GM12878 (cell line): ENCODE measurements around the gene DTX1. TPM values are rescaled to one million over a fixed set of nuclear protein-coding genes. Genes with fewer than 3 reads are reported as not detected.

Experiments
- CEBPZ ChIP-seq: fragments of 150-350 bp; IDR thresholded peaks from 2 replicates; pipeline ENCODE4 v1.6.1; 2016; ENCODE audit warnings: low read depth, low read length
- CREB1 ChIP-seq: IDR thresholded peaks from 2 replicates; pipeline ENCODE4 v1.6.1; 2012; ENCODE audit warnings: low read depth, mild to moderate bottlenecking, inconsistent platforms
- E2F4 ChIP-seq: IDR thresholded peaks from 2 replicates; pipeline ENCODE4 v1.6.1; 2012; ENCODE audit warnings: low read depth, low read length, improper control_type of control experiment
- IKZF2 ChIP-seq, 2 experiments: fragments of 450-650 bp; IDR thresholded peaks; 2 replicates each; pipeline ENCODE4 v1.6.1; 2017; ENCODE audit warnings: mild to moderate bottlenecking in 2 of 2, moderate library complexity in 2 of 2
- MLLT1 ChIP-seq: fragments of 450-650 bp; IDR thresholded peaks from 2 replicates; pipeline ENCODE4 v1.6.1; 2016; ENCODE audit warnings: mild to moderate bottlenecking
- MTA2 ChIP-seq: fragments of 450-650 bp; IDR thresholded peaks from 2 replicates; pipeline ENCODE4 v1.6.1; 2016; ENCODE audit warnings: low read depth, mild to moderate bottlenecking, moderate library complexity
- NR2F1 ChIP-seq: fragments of 450-650 bp; conservative IDR thresholded peaks from 2 replicates; pipeline ENCODE4 v1.6.1; 2017; ENCODE audit warnings: mild to moderate bottlenecking
- RAD51 ChIP-seq: fragments of 450-650 bp; IDR thresholded peaks from 2 replicates; pipeline ENCODE4 v1.6.1; 2016; ENCODE audit warnings: moderate library complexity, mild to moderate bottlenecking, inconsistent platforms
- RELB ChIP-seq: fragments of 450-650 bp; IDR thresholded peaks from 2 replicates; pipeline ENCODE4 v1.6.1; 2017; ENCODE audit warnings: low read depth, mild to moderate bottlenecking, moderate library complexity
- TCF12 ChIP-seq: IDR thresholded peaks from 2 replicates; pipeline ENCODE4 v1.6.1; 2011; ENCODE audit warnings: low read depth, mild to moderate bottlenecking, low read length
- USF1 ChIP-seq: IDR thresholded peaks from 2 replicates; pipeline ENCODE4 v1.6.1; 2011; ENCODE audit warnings: borderline replicate concordance, low read depth, mild to moderate bottlenecking, moderate library complexity, mixed read lengths, low read length; ENCODE audit not compliant: insufficient read depth; ENCODE audit errors: extremely low read length
- ZBTB4 ChIP-seq: fragments of 450-650 bp; formaldehyde crosslinking; IDR thresholded peaks from 2 replicates; pipeline ENCODE4 v1.4.0; 2022; ENCODE audit warnings: mild to moderate bottlenecking, moderate library complexity
- ZNF24 ChIP-seq: fragments of 450-650 bp; IDR thresholded peaks from 2 replicates; pipeline ENCODE4 v1.6.1; 2017; ENCODE audit warnings: antibody characterized with exemption, mild to moderate bottlenecking
- polyA plus RNA-seq, 11 experiments: library from polyadenylated mRNA; depleted of rRNA in 4 of 11; unstranded in 6 of 11; stranded (reverse) in 5 of 11; fragments of >200 nt; fragmentation: Nextera tagmentation in 4 of 11; fragmentation: Illumina TruSeq in 1 of 11; extraction: Ambion mirVana in 4 of 11; extraction: Trizol in 1 of 11; gene quantifications; 1 replicate in 1 of 11; 2 replicates in 10 of 11; pipeline versions ENCODE4 v1.2.1 to v1.2.3, GENCODE V29; 2011 to 2016; ENCODE audit warnings: inconsistent platforms in 2 of 11, missing spikeins in 2 of 11, low read depth in 1 of 11
- total RNA-seq, 4 experiments: library from RNA; depleted of rRNA in 3 of 4; stranded (reverse); fragments of >200 nt in 3 of 4; fragmentation: Illumina TruSeq in 1 of 4; extraction: Trizol in 1 of 4; gene quantifications; 2 replicates each; pipeline versions ENCODE4 v1.2.1 to v1.2.3, GENCODE V29; 2013 to 2021

Gene DTX1
- total and polyA plus RNA-seq, 10 of the 15 experiments (the other 5 are each of a cell fraction or from before 2014, with no cell fraction given) = 0.09 to 2.8 (median 0.66) TPM

- TF ChIP-seq ZBTB4 (CRISPR knock-in tag) (no peak), CREB1 (peak; percentile 29; the same call in 1 of the 2 replicates), CEBPZ (no peak), MTA2 (peak; percentile 23; the same call in 1 of the 2 replicates), E2F4 (no peak), MLLT1 (peak; percentile 86), RAD51 (no peak), IKZF2 (IDR thresholded peaks at IDR 0.05) (peak; percentile 54 to 76), USF1 (no peak), NR2F1 (peak; percentile 63; the same call in 1 of the 2 replicates), TCF12 (peak; percentile 82), ZNF24 (no peak), RELB (peak; percentile 45; the same call in 1 of the 2 replicates)
Measured at GRCh38 chr12:113086249-113087164, 30.0 kb downstream of the DTX1 start (continued).
